ENCODE measurements around the gene PJVK. TPM values are rescaled to one million over a fixed set of nuclear protein-coding genes. Genes with fewer than 3 reads are reported as not detected.
"Not testable (repeated sequence)": the region's sequence is repeated elsewhere in the genome, so short reads cannot be mapped to it uniquely, and the experiment has no call there.

PJVK gene
- total RNA-seq, 1 donor from 2014 or later, result 0.70 TPM

DNA sequence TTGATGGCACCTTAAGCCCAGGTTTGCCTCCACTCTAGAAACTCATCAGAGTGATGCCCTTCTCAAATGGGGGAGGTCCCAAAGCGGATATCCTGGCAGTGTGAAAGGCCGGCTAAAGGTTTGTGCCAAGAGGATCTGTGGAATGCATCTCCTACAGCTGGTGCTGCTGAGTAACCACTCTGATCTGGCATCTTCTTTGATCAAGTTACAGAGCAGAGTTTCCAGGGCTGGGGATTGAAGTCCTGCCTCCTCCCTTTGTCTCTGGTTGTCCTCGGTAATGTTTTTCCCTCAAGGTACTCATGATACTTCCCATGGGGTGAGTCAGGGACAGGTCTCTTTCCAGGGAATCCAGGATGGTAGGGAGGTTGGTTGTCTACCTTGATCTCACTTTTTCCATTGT lies 24.8 kb upstream of the PJVK start:
- ATAC-seq (no peak), DNase-seq (ENCODE audit: missing footprints) (no peak)
- intact Hi-C loops (cut with DNase I), result no loop called here

DNA sequence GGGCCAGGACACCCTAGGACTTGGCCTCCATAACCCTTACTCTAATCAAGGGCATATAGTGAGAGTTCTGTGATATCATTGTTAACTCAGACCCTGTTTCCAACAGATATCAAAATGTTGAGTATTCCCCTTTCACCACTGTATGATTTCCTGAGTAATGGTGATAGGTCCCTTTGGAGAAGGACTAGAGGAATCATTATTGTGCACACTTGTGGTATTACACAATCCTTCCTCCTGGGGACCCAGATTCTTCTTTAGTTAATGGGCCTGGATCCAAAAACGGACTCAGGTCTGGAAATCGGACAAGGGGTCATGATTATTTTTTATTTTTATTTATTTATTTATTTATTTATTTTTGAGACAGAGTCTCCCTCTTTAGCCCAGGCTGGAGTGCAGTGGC lies 23.7 kb upstream of the PJVK start:
- intact Hi-C loops (cut with DNase I), result no loop called here
- DNase-seq (ENCODE audit: missing footprints) (no peak), ATAC-seq (no peak)

DNA sequence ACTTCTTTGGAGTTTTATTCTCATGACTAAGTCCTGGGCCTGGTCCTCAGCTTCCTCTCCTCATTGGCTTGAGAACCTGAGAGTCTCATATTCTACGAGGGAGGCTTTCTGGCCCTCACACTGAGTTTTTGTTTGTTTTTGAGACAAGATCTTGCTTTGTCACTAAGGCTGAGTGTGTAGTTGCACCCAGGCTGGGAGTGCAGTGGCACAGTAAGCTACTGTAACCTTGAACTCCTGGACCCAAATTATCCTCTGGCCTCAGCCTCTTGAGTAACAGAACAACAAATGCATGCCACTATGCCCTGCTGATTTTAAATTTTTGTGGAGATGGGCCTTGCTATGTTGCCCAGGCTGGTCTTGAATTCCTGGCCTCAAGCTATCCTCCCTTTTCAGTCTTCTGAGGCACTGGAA lies 22.8 kb upstream of the PJVK start:
- intact Hi-C loops (cut with DNase I), result no loop called here
- DNase-seq (ENCODE audit: missing footprints) (no peak), ATAC-seq (no peak)

DNA sequence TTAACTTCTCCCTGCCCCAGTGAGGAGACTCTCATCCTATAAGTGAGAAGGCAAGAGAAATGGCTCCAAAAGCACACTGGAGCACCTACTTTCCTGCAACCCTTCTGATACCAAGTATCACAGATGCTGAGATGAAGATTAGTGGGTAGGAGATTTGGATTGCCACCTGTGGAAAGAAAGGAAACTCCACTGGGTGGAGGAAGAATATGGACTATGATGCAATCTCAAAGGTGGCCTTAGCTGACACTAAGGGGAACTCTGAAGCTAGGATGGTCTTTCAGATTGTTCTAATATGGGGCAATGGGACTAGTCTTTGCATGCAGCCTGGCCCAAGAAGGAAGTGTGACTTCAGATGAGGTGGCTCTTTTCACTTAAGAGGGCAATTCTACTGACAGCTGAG lies 21.8 kb upstream of the PJVK start:
- intact Hi-C loops (cut with DNase I), result no loop called here
- DNase-seq (ENCODE audit: missing footprints) (no peak), ATAC-seq (no peak)

DNA sequence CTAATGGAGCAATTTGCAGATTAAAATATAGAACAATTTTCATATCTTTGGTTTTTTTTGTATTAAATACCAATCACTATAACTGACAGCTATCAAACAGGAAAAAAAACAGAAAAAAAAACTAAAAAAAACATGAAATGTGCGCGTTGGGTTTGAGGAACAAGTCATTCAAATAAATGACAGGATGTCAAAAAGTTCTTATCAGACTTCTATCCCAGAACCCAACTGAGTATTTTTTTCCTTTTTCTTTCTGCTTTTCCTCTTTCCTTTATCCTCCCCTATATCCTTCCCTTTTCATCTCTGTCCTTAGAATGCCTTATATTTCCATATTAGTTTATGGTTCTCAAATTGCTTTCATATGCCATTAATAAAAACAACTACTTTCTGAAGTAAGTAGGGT lies 14.5 kb upstream of the PJVK start:
- ATAC-seq, result no peak
- intact Hi-C loops (cut with DNase I), result no loop called here

DNA sequence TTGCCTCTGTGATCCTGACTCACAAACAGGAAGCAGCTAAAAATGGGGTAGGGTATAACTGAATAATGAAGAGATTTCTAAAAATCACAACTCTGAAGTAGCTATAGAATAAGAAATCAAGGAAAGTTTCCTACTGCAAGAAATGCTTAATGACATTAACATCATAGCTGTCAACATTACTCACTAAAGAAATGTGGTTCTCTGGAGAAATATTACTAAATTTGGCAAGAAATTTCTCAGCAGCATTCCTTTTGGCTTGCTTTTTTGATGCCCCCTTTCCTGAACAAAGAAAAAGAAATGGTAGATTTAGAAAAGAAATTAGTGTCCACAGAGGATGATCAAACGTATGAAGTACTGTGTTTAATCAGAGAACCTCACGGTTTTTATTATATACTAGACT lies 9.8 kb upstream of the PJVK start:
- intact Hi-C loops (cut with DNase I), result no loop called here
- ATAC-seq (no peak), DNase-seq (ENCODE audit: missing footprints) (no peak)

More for the DNA sequence above, 14.5 kb upstream of the PJVK start:
- no peak for DNase-seq (ENCODE audit: missing footprints)

DNA sequence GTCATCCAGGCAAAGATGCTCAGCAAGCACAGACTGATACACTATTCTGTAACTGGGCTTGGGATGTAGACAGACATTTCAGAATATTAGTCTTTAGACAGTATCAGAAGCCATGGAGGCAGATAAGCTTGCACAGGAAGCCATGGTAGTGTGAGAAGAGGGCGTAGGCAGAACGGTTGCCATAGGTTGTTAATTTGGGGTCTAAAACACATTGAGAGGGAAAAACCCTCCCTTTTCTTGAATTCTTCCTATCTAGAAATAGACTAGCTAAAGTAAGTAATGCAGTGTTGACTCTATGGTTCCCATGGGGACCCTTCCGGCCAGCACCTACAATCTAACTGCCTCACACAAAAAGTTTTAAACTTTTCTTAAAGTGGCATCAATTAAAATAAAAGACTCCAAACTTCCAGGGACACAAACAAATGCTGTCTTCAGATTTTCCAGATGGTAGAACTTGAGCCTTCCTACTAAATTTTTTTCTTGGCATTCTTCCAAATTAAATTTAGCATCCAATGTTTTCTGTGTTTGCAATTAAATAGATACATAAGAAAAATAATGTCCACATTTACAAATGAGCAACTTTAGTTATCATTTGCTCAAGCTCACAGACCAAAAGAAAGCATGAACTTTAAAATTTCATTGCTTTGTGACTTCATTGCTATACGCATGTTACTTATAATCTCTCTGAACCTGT lies 2.1 kb upstream of the PJVK start:
- DNase-seq (ENCODE audit: missing footprints) (no peak), ATAC-seq (no peak)
- intact Hi-C loops (cut with DNase I), result no loop called here

DNA sequence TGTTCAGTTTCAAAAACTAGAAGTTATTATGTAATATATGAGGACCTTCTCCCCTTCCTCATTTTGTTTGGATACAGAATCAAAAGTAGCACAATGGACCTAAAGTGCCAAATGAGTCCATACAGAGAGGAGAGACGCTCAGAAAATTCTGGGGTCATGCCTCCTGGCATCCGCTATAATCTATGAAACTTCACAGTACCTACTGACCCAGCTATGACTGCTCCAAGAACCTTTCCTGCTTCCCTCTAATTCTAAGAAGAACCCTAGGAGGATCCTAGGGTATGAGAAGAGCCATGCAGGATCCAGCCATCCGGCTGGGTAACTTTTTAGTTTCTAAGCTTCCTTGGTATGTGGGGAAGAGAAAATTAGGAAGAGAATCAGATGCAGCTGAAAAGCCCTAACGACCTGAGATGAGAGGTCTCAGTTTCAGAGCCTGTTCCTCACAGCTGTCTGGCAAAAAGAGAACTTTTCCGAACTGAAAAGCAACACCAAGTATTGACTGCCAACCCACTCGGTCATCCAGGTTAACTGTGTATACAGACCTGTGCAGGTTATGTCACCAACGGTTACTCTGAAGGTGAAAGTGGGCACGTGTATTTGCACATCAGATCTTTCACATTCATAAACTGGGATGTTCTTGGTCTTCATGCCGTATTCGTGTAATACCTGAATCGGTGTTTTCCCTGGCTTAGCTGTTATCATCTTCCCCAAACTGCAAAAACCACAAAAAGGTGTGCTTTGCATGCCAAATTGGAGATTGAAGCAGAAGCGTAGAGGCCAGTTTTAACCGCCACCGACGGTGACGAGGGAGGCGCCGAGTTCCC lies 1.3 kb upstream of the PJVK start:
- ATAC-seq (no peak), DNase-seq (ENCODE audit: missing footprints) (no peak)
- intact Hi-C loops (cut with DNase I), result loop anchor here (2.0 kb wide), 1 partner anchor 35 kb away; no protein-coding TSS in a partner anchor

DNA sequence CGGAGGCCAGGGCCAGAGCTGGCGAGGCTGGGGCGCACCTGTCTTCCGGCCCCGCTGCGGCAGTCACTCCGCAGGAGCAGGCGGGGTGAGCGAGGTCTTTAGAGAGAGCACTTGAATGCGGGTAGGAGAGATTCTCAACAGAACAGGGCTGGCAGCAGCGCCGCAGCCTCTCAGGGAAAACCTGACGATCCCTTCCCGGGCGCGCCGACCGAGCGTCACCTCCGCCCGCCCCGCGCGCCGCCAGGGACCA lies 729 bp upstream of the PJVK start:
- DNase-seq (ENCODE audit: missing footprints) (no peak), ATAC-seq (no peak)
- intact Hi-C loops (cut with DNase I), result loop anchor here (2.0 kb wide), 1 partner anchor 36 kb away; no protein-coding TSS in a partner anchor

DNA sequence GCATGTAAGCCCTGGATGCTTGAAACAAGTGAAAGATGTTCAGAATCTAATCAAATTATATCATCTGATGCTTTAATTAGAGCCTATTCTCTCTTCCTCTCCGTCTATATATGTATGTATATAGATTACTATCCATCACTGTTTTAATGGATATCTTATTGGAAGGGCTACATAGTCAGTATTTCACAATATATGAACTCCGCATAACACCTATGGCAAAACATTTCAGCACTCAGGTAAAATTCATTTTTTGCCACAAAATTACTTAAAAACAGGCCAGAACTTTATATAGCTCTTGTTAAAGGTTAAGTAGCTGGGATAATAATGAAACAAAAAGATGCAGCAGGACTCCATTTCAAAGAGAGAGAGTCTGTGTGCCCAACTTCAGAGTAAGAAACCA lies 1.2 kb downstream of the PJVK start:
- ATAC-seq (no peak), DNase-seq (ENCODE audit: missing footprints) (no peak)
- intact Hi-C loops (cut with DNase I), result no loop called here

DNA sequence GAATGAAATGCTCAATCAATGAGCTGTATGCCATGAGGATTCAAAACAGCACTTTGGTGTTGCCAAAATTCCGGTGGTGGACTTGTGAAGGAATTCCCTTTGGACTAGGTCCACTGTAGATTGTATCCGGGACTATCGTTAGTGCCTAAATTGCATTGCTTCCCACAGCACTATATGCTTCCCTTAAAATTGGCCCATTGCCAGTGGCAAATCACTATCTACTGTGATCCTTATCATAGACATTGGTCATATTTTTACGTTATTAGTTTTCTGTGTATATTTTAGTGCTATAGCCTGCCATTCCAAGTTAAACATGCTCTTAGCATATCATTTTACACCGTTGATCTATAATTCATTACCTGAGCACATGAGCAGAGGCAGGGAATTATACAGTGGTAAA lies 1.7 kb downstream of the PJVK start:
- intact Hi-C loops (cut with DNase I), result no loop called here
- no peak for ATAC-seq
- DNase-seq (ENCODE audit: missing footprints), result no peak

DNA sequence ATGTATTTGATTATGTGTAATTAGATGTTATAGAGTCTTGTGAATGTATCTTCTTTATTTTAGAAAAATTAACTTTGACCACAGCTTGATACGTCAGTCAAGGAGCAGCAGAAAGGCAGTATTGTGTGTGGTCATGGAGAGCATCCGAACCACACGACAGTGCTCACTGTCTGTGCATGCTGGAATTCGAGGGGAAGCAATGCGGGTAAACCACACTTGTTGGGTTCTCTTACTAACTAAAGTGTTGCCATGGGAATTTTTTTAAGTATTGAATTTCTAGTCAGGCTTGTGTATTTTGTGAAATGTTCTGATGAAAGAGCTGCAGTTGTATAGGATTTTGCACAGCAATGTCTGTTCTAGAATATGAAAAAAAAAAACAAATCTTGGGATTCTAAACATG lies 4.8 kb downstream of the PJVK start:
- DNase-seq (ENCODE audit: missing footprints) (no peak), ATAC-seq (no peak)
- intact Hi-C loops (cut with DNase I), result no loop called here

DNA sequence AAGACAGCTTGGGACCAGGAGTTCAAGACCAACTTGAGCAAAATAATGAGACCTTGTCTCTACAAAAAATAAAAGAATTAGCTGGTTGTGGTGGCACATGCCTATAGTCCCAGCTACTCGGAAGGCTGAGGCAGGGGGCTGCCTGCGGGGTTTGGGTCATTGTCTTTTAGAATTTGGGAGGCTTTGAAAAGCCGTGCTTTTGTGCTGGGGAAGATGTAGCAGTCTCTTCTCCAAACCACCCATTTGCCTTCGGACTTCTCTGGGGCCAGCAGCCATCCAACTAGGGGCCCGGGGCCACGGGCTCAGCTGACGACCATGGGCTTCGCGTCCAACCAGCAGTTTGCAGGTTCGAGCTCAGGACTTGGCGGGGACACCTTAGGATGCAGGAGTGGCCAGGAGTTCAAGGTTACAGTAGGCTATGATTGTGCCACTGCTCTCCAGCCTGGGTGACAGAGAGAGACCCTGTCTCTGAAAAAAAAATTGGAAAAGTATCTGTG lies 6.3 kb downstream of the PJVK start:
- ATAC-seq, result no peak
- intact Hi-C loops (cut with DNase I), result no loop called here
- DNase-seq (ENCODE audit: missing footprints), result no peak

DNA sequence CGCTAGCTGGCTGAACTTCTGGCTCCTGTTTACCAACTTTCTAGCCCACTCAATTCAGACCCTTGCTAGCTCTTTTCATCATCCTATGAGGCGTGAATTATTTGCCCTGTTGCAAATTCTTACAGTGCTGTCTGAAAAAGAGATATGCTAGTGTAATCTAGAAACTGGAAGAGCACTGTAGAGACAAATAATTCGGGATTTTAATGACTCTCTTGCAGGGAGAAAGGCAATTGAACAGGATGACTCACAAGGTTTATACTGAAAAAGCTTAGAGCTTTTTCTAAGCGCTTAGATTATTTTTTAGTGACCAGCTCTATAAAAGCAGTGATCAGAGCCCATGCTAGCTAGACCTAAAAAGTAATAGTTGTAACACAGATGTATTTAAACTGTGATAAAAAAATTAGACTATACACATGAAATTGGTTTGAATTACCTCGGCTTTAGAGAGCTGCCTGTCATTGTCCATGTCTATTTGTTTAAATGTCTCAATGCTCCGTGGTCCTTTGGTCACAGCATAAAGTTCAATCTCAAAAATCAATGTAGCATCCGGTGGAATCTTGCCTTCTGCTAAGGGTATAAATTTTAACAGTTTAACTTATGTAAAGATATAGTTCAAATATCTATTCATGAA lies 18.2 kb downstream of the PJVK start:
- DNase-seq (ENCODE audit: missing footprints) (no peak), ATAC-seq (no peak)
- intact Hi-C loops (cut with DNase I), result no loop called here

DNA sequence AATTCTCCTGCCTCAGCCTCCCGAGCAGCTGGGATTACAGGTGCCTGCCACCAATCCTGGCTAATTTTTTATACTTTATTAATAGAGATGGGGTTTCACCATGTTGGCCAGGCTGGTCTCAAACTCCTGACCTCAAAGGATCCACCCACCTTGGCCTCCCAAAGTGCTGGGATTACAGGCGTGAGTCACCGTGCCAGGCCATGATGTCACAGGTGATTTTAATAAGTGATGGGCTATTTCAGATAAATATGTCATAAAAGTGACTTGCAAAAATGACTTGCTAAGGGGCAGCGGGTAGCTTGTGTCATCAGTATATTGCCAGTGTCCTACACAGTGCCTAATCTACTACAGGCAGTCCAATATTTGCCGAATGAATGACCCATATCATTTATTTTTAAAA lies 20.1 kb downstream of the PJVK start:
- intact Hi-C loops (cut with DNase I); ATAC-seq; DNase-seq (ENCODE audit: missing footprints): not testable (repeated sequence)

DNA sequence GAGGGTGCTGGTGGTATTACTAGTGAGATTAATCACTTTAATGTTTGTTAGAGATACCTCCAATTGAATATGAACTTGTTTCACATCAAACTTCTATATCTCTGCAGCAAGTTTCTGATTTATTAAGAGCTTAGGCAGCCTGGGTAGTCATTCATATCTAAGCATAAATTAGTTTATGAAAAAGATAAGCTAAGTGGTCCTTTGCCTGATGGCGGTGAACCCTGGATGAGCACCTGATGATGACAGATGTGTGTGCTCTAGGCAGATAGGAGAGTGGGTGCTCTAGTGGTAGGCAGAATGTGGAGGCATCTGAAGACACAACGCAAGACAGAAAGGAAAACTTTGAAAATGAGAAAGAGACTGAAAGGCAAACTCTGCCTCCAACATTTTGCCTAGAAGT lies 22.2 kb downstream of the PJVK start:
- intact Hi-C loops (cut with DNase I), result no loop called here
- no peak for ATAC-seq
- no peak for DNase-seq (ENCODE audit: missing footprints)

DNA sequence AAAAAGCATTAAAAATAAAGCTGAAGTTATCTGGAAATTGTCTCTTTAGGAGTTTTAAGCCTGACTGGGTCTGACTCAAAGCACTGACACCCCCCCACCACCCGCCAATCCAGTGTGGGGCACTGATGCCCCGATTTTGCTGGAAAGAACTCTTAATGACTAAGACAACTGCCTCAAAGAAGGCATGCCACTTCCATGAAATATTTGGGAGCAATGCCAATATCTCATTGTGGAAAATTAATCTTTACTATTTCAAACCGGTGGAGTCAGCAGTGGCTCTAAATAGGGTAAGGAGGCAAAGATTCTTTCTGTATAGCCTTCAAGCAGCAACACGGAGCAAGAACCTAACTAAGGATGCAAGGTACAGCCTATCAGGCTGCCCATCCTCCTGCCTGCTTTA lies 22.8 kb downstream of the PJVK start:
- DNase-seq (ENCODE audit: missing footprints), result no peak
- intact Hi-C loops (cut with DNase I), result no loop called here
- ATAC-seq, result no peak

DNA sequence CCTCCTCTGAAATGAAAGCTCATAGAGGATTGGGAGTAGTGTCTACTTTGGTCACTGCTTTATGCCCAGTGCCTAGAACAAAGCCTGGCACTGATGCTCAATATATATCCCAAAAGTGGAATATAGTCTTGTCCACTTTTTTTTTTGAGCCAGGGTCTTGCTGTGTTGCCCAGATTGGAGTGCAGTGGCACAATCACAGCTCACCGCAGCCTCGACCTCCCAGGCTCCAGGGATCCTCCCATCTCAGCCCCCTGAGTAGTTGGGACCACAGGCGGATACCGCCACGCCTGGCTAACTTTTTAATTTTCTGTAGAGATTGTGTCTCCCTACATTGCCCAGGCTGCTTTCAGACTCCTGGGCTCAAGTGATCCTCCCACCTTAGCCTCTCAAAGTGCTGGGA lies 23.4 kb downstream of the PJVK start:
- DNase-seq (ENCODE audit: missing footprints) (no peak), ATAC-seq (no peak)
- intact Hi-C loops (cut with DNase I), result no loop called here

DNA sequence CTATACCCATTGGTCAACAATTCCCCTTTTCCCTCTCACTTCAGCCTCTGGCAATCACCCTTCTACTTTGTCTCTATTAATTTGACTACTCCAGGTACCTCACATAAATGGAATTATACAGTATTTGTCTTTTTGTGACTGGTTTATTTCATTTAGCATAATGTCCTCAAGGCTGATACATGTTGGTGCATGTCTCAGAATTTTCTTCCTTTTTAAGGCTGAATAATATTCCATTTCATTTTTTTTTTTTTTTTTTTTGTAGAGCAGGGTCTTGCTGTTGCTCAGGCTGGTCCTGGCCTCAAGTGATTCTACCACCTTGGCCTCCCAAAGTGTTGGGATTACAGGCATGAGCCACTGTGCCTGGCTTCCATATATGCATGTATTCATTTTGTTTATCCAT lies 25.3 kb downstream of the PJVK start:
- ATAC-seq, result no peak
- no peak for DNase-seq (ENCODE audit: missing footprints)
- intact Hi-C loops (cut with DNase I), result no loop called here

All from Right ventricle myocardium inferior (tissue), 1 donor.